Esophagus muscularis mucosa (tissue), 3 donors: ENCODE results near the gene ADAM10.

Experiments used
- POLR2A ChIP-seq: fragments of 450-650 bp; IDR thresholded peaks from one replicate; pipeline ENCODE4 v1.6.1; 2017; ENCODE audit warnings: antibody characterized with exemption, moderate library complexity, mild to moderate bottlenecking, low read depth
- POLR2AphosphoS5 ChIP-seq, 2 donors: sonication (generic); formaldehyde crosslinking; IDR thresholded peaks; one replicate each; pipeline ENCODE4 v1.6.1; 2017; ENCODE audit warnings: antibody characterized with exemption in 2 of 2
- TF ChIP-seq, protein P1 (sequence below), 3 experiments: fragments of 200-600 bp in 2 of 3; fragments of 450-650 bp in 1 of 3; sonication (generic) in 2 of 3; IDR thresholded peaks; one replicate each; pipeline ENCODE4 v1.5.1; 2017 to 2019; ENCODE audit warnings: antibody characterized with exemption in 3 of 3, mild to moderate bottlenecking in 2 of 3, moderate library complexity in 1 of 3

DNA sequence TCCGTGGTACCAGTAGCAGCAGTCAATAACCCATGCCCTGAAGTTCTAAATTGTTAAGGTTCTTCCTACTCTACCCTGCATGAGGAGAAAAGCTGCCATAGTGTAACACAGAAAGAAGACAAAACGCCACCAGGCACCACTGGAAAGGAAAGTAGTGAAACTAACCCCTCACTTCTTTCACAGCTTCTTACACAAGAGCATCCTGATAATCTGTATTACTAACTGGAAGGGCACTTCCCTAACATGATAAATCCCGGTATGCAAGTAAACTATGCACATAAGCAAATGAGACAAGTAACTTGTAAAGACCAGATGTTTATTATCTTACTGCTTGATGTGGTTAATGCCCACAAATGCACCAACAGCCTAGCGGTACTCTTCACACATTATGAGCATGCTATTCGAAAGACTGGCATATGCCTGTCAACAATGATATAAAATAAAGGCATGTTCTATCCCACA is 141.3 kb downstream of the ADAM10 start:
- TF ChIP-seq, protein P1, sequence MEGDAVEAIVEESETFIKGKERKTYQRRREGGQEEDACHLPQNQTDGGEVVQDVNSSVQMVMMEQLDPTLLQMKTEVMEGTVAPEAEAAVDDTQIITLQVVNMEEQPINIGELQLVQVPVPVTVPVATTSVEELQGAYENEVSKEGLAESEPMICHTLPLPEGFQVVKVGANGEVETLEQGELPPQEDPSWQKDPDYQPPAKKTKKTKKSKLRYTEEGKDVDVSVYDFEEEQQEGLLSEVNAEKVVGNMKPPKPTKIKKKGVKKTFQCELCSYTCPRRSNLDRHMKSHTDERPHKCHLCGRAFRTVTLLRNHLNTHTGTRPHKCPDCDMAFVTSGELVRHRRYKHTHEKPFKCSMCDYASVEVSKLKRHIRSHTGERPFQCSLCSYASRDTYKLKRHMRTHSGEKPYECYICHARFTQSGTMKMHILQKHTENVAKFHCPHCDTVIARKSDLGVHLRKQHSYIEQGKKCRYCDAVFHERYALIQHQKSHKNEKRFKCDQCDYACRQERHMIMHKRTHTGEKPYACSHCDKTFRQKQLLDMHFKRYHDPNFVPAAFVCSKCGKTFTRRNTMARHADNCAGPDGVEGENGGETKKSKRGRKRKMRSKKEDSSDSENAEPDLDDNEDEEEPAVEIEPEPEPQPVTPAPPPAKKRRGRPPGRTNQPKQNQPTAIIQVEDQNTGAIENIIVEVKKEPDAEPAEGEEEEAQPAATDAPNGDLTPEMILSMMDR (IDR thresholded peaks at IDR 0.05) = no peak
- TF ChIP-seq POLR2AphosphoS5 (IDR thresholded peaks at IDR 0.05) = no peak
- no peak for TF ChIP-seq POLR2A
